GM19238 (cell line): ENCODE results near the gene TFF1.

ENCODE experiments used
- DNase-seq: peaks from one replicate; pipeline ENCODE4 v3.0.0; 2011; ENCODE audit warnings: low spot score; ENCODE audit not compliant: insufficient read length

The TFF1 gene

GRCh38 chr21:42319376-42319775 is 47.0 kb downstream of the TFF1 start:
- DNase-seq: no peak

- DNase-seq: no peak
Observed at GRCh38 chr21:42317826-42318746, 48.2 kb downstream of the TFF1 start.

- no peak for DNase-seq
Observed at GRCh38 chr21:42317341-42317741, 49.0 kb downstream of the TFF1 start.

- DNase-seq: no peak
Observed at GRCh38 chr21:42316891-42317290, 49.4 kb downstream of the TFF1 start.

- DNase-seq: no peak
Observed at GRCh38 chr21:42315296-42315891, 50.9 kb downstream of the TFF1 start, which contains the start of gene TFF3. Gene TFF3, minus strand, starts transcription at chr21:42315409. Its CDS starts 35 bp downstream, at chr21:42315374.

DNA sequence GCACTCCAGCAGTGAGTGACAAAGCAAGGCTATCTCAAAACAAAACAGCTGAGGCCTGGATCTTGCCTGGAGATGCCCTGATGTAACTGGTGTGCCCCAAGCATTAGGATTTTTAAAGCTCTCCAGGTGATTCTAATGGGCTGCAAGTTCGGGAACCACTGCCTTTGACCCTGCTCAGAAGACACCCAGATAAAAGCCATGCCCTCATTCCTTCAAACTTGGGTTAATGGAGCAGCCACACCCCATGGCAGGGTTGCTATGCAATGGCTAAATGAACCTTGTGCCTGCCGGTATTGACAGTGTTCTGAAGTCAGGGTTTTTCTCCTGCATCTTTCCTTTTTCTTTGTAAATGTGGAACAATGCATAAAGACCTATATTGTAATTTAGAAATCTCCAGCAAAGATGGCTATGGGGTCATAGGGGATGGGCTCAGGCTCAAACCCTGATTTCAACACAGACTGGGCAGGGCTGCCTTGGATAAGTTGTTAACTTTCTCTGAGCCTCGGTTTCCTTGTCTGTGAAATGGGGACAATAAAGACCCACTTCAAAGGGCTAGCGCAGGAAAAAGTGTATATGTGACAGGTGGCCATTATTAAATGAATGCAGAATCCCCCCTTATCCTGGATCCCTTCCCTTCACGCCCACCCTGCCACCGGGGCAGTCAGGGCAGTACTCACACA is 51.6 kb downstream of the TFF1 start:
- no peak for DNase-seq

GRCh38 chr21:42313501-42313969 is 52.8 kb downstream of the TFF1 start:
- no peak for DNase-seq

- no peak for DNase-seq
Observed at GRCh38 chr21:42312626-42313104, 53.7 kb downstream of the TFF1 start.
